ENCODE data around the gene DECR2.

DECR2 gene

DNA sequence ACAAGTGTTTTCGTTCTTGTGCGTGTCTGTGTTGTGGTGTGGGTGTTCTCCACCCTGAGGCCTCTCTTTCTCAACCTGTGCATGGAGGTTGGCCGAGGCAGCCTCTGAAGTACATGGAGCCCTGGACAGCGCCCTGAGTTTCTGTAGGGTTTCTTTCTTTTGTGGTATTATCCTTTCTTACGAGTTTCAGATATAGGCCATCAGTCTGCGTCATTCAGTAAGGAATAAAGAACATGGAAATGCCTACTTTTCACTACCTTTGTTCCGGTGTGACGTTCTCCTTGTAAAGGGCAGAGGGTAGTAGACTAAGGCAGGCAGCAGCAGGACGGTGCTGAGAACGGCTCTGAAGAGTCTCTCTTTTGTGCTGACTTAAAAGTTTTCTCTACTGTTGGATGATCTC, 42.3 kb downstream of the DECR2 start:
- no peak for DNase-seq (ENCODE audit: low read depth)

DNA sequence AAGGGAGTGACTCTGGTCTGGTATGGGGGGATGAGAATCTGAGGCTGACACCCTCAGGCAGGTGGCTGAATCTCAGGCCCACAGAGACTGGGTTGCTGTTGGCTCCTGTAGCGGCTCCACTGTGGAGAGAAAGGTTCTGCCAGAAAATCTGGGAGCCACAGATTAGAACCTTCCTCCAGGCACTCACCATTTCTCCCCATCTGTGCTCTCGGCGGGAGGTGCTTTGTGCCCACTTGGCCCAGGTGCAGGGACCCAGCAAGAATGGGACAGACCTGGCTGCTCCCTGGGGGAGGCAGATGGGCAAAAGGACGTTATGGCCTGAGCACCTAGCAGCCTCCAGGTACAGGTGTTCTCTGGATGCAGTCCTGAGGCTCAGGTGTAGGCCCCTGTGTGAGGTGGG, 43.9 kb downstream of the DECR2 start:
- no peak for DNase-seq (ENCODE audit: low read depth)

DNA sequence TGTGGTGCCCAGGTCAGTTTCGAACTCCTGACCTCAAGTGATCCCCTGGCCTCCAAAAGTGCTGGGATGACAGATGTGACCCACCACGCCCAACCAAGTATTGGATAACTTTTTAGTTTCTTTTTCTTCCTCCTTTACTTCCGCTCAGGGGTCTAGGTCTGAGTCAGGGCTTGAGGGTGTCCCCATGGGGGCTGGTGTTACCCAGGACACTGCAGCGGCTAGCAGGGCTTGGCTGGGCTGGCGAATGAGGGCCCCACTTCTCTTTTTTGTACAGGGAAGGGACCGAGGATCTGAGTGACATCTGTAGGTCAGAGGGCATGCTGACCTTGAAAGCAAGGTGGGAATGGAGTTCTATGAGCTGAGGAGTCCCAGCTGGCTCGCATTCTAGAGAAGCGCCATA, 48.7 kb downstream of the DECR2 start:
- DNase-seq (ENCODE audit: low read depth) = no peak

DNA sequence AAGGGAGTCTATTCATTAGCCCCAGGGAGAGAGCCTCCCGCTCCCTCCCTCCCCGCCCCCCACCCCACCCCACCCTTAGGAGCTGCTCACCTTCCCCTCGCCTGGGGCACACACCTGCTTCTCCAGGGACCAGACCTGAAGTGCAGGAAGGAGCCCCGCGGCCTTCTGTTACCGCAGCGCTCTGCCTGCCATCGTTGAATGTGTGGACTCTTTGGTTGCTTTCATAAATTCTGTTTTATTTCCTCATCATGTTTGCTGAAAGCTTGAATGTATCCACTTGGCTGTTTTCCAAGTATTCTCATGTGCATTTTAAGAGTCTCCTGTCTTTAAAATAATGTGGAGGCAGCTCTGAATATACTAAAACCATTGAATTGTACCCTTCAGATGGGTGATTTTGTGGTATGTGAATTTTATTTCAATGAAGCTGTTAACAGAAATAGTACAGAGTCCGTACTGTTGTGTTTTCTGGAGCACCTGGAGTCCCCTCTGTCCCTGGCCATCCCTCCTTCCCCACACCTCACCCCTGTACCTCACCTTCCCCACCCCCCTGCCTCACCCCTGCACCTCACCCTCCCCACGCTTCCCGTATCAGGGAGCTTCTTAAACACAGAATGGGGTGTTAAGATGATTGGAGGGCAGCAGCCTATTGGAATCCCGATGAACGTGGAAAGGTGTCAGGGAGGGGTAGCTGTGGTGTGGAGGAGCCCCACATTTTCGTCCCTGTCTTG, 49.3 kb downstream of the DECR2 start:
- no peak for DNase-seq (ENCODE audit: low read depth)

DNA sequence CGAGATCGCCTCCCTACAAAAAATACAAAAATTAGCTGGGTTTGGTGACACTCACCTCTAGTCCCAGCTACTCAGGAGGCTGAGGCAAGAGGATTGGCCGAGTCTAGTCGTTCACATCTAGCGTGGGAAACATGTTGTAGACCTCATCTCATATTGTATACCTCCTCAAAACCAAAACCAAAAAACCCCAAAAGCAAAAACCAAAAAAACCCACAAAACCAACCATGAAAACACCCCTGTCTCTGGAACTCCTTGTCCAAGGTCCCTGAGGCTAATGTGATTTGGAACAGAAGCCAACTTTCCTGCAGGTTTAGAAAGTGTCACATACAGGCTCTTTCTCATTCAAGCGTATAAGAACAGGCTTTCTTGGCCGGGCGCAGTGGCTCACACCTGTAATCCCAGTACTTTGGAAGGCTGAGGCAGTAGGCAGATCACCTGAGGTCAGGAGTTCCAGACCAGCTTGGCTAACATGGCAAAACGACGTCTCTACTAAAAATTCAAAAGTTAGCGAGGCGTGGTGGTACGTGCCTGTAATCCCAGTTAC, 52.8 kb downstream of the DECR2 start:
- no peak for DNase-seq (ENCODE audit: low read depth)

DNA sequence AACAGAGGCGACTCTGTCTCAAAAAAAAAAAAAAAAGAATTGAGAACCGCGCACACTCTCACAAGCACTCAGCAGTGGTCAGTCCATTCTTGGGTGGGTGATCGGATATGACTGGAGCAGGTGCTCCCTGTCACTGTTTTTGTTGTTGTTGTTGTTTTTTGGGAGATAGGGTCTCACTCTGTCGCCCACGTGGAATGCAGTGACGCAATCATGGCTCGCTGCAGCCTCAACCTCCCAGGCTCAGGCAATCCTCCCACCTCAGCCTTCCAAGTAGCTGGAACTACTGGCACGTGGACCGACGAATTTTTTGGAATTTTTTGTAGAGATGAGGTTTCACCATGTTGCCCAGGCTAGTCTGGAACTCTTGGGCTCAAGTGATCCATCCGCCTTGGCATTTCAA, 53.8 kb downstream of the DECR2 start:
- no peak for DNase-seq (ENCODE audit: low read depth)

DNA sequence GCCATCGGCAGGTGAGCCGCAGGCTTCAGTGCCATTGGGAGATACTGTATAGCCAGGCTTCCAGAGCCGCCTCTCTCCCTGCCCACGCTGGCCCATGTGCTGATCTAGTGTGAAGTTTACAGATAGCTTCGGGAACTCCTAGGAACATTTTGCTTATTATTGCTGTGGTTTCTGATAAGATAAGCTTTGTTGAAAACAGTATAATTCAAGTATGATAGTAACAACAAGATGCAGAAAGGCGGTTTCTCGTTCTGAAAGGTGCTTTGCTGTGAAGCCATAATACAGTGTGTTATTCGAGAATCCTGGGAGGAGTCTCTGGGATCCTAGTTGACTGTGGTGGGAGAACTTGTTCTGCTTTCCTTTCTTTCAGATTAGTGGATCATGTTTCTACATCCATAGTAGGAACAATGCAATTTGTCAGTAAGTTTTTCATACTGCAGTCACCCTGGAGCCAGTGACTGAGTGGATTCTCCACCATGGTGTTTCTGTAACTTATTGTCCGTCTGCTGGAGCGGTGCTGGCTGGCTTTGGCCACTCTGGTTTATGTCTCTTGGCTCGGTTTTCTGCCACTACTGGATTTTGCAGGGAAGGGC, 55.3 kb downstream of the DECR2 start:
- DNase-seq (ENCODE audit: low read depth) = peak; percentile 11

DNA sequence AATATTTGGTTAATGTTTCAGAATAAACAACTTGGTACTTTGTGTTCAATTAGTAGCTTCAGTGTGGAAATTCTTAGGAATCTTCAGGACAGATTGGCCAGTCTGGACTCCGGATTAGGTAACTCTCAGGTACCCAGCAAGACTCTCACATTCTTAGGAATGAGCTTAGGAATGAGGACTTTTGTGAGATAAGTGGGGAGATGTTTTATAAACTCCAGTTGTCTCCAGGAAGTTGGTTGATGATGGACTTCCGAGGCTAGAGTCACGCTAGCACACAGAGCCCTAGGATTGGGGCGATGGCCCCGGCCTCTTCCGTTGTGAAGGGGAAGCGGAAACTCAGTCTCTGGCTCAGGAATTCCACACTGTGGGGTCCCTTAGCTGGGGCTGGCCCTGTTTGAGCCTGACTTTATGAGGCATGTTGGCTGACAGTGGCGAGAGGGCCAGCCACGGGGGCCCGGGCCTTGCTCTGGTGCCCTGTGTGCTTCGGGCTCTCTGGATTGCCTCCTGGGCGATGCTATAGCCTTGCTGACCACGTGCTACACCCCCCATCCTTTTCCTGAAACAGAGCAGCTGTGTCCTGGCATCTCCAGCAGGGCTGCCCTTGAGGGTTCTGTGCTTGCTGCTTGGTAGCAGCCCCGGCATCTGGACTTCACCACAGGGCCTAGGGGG, 56.2 kb downstream of the DECR2 start:
- DNase-seq (ENCODE audit: low read depth) = no peak

DNA sequence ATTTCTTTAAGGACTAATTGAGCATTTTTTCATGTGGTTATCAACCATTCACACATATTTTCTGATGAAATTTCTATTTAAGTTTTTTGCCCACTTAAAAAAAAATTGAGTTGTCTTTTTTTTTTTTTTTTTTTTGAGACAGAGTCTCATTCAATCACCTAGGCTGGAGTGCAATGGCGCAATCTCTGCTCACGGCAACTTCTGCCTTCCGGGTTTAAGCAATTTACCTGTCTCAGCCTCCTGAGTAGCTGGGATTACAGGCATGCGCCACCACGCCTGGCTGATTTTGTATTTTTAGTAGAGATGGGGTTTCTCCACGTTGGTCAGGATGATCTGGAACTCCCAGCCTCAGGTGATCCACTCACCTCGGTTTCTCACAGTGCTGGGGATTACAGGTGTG, 58.1 kb downstream of the DECR2 start:
- DNase-seq (ENCODE audit: low read depth) = no peak

DNA sequence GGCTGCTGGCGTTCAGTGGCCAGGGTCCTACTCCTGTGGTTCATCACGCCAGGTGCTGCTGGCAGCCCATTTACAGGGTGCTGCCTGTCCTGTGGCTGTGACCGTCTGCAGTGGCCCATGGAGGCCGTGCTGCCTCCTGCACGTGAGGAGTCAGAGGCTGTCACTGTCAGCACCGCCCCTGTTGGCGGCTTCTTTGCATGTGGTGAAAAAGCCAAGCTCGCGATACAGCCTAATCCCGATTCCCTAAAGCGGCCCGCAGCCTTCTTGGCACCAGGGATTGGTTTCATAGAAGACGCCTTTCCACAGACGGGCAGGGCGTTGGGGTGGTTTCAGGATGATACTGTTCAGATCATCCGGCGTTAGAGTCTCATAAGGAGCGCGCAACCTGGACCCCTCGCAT, 59.1 kb downstream of the DECR2 start:
- DNase-seq (ENCODE audit: low read depth) = no peak
